Left lung (tissue), 10 donors: ENCODE results near the gene ZNF319. TPM values are rescaled to one million over a fixed set of nuclear protein-coding genes. Genes with fewer than 3 reads are reported as not detected.

Source experiments
- ATAC-seq: fragments of 200-7000 bp; cut with Tn5 transposase; one replicate; pipeline ENCODE4 v1.9.1; 2020; ENCODE audit warnings: moderate library complexity
- DNase-seq, 4 donors: peaks; one replicate each; pipeline ENCODE4 v3.0.0-alpha.2; 2013 to 2020
- H3K27ac ChIP-seq, 2 donors: fragments of 200-600 bp; sonication (generic) in 1 of 2; one replicate each; pipeline versions ENCODE4 v1.5.0 to v1.8.0; 2020 to 2021
- H3K27me3 ChIP-seq, 2 donors: fragments of 200-600 bp; sonication (generic) in 1 of 2; one replicate each; pipeline versions ENCODE4 v1.5.0 to v1.8.0; 2020 to 2021
- H3K36me3 ChIP-seq, 2 donors: fragments of 200-600 bp; sonication (generic) in 1 of 2; one replicate each; pipeline versions ENCODE4 v1.5.0 to v1.8.0; 2020 to 2021
- H3K4me1 ChIP-seq, 2 donors: fragments of 200-600 bp; one replicate each; pipeline ENCODE4 v1.8.0; 2021
- H3K4me3 ChIP-seq, 2 donors: fragments of 200-600 bp; sonication (generic) in 1 of 2; one replicate each; pipeline versions ENCODE4 v1.5.0 to v1.8.0; 2020 to 2021; ENCODE audit warnings: mild to moderate bottlenecking in 1 of 2
- H3K9me3 ChIP-seq, 2 donors: fragments of 200-600 bp; sonication (generic) in 1 of 2; one replicate each; pipeline versions ENCODE4 v1.5.0 to v1.8.0; 2020 to 2021
- CTCF ChIP-seq, 2 donors: fragments of 200-600 bp; sonication (generic) in 1 of 2; IDR thresholded peaks; one replicate each; pipeline versions ENCODE4 v1.5.0 to v1.8.0; 2021; ENCODE audit warnings: antibody characterized with exemption in 2 of 2
- intact Hi-C, 2 donors: fragments of 100-400 bp; cut with DNase I; formaldehyde crosslinking; loops; one replicate each; pipeline versions ENCODE4 v1.11.2 to v1.14.2; 2022
- polyA plus RNA-seq, 6 donors: library from polyadenylated mRNA; unstranded; fragments of 120-200 nt; gene quantifications; one replicate each; pipeline ENCODE4 v1.2.1, GENCODE V29; 2013; ENCODE audit not compliant: insufficient read length in 6 of 6
- total RNA-seq, 2 donors: library from RNA; stranded (reverse); fragmentation: NEBNext Ultra II Directional; extraction: Animal tissue kit (Norgen Biotek cat#: 25700); gene quantifications; one replicate each; pipeline ENCODE4 v1.2.1, GENCODE V29; 2021
- donor health status: DM: no; HTN: yes; CAD: no.
- donor health status: DM: no; HTN: no; CAD: no.

Gene ZNF319
- total and polyA plus RNA-seq, 8 donors: 7.8 to 12.0 (median 10.7) TPM

GRCh38 chr16:57971848-57972247, 28.6 kb downstream of the ZNF319 start:
- no peak for ATAC-seq
- intact Hi-C loops: no loop called here

GRCh38 chr16:57970970-57971369, 29.5 kb downstream of the ZNF319 start, which contains the start of gene CNGB1:
Gene CNGB1, minus strand, starts transcription at chr16:57971128. Its CDS starts 3,842 bp downstream, at chr16:57967286.
- DNase-seq (peak in 1 of 4 donors; percentile 12), ATAC-seq (no peak)
- Histone ChIP-seq H3K27me3 (no peaks in the 10 kb centered on the region), H3K4me3 (no peak within 1 kb of the TSS), H3K4me1 (no peaks in the 10 kb centered on the region), H3K9me3 (no peaks in the 10 kb centered on the region), H3K27ac (no peak within 1 kb of the TSS), H3K36me3 (no peaks in the 10 kb centered on the region)
- no peak for TF ChIP-seq CTCF (IDR thresholded peaks at IDR 0.05)
- intact Hi-C loops: no loop called here

More at GRCh38 chr16:57971848-57972247, 28.6 kb downstream of the ZNF319 start:
- Histone ChIP-seq H3K27ac (no peak overlapping the region), H3K9me3 (no peaks in the 10 kb centered on the region), H3K4me1 (no peaks in the 10 kb centered on the region), H3K36me3 (no peaks in the 10 kb centered on the region), H3K4me3 (no peak overlapping the region), H3K27me3 (no peaks in the 10 kb centered on the region)
- no peak for TF ChIP-seq CTCF (IDR thresholded peaks at IDR 0.05)
- DNase-seq: no peak

- no peak for TF ChIP-seq CTCF (IDR thresholded peaks at IDR 0.05)
- Histone ChIP-seq H3K27me3 (no peaks in the 10 kb centered on the region), H3K4me1 (no peaks in the 10 kb centered on the region), H3K4me3 (no peak overlapping the region), H3K27ac (no peak overlapping the region), H3K9me3 (no peaks in the 10 kb centered on the region), H3K36me3 (no peaks in the 10 kb centered on the region)
- ATAC-seq: no peak
- intact Hi-C loops: no loop called here
- DNase-seq: peak in 1 of 4 donors; percentile 50
Measured at GRCh38 chr16:57970319-57970718, 30.2 kb downstream of the ZNF319 start.

- no peaks in the 10 kb centered on the region for H3K9me3 ChIP-seq
- no peaks in the 10 kb centered on the region for H3K27me3 ChIP-seq
- DNase-seq (peak in 1 of 4 donors; percentile 55), ATAC-seq (no peak)
- intact Hi-C loops: no loop called here
- no peaks in the 10 kb centered on the region for H3K4me1 ChIP-seq
- no peaks in the 10 kb centered on the region for H3K36me3 ChIP-seq
- no peak overlapping the region for H3K27ac ChIP-seq
- no peak for TF ChIP-seq CTCF (IDR thresholded peaks at IDR 0.05)
- H3K4me3 ChIP-seq: no peak overlapping the region
Measured at GRCh38 chr16:57969451-57970123, 30.9 kb downstream of the ZNF319 start.

GRCh38 chr16:57967916-57968315, 32.6 kb downstream of the ZNF319 start:
- Histone ChIP-seq H3K27ac (no peak overlapping the region), H3K36me3 (no peaks in the 10 kb centered on the region), H3K4me3 (no peak overlapping the region), H3K27me3 (no peaks in the 10 kb centered on the region), H3K4me1 (no peaks in the 10 kb centered on the region), H3K9me3 (no peaks in the 10 kb centered on the region)
- ATAC-seq: no peak
- DNase-seq: no peak
- no peak for TF ChIP-seq CTCF (IDR thresholded peaks at IDR 0.05)
- intact Hi-C loops: no loop called here
